HCT116 (cell line): ENCODE measurements around the gene PRRT4. TPM values are rescaled to one million over a fixed set of nuclear protein-coding genes. Genes with fewer than 3 reads are reported as not detected.

Source experiments
- ATAC-seq: fragments of 200-7000 bp; cut with Tn5 transposase; 2 replicates; pipeline ENCODE4 v1.9.1; 2020; ENCODE audit warnings: mild to moderate bottlenecking, moderate library complexity
- Bru-seq: library from RNA; stranded (reverse); fragments of 400-500 nt; gene quantifications from one replicate; lab custom pipeline; 2021; lab: Mats Ljungman, UMichigan
- BruChase-seq, 2 experiments: library from RNA; stranded (reverse); fragments of 400-500 nt; gene quantifications; one replicate each; lab custom pipeline; 2021; lab: Mats Ljungman, UMichigan
- BruUV-seq: library from RNA; stranded (reverse); fragments of 400-500 nt; replicated peaks from 2 replicates; lab custom pipeline; 2021; lab: Mats Ljungman, UMichigan
- CTCF ChIA-PET: fragments of 300-600 bp; sonication (Branson Sonifier 250); formaldehyde crosslinking; loops from one replicate; lab custom pipeline; 2021; ENCODE audit warnings: antibody characterized with exemption; lab: Charles Lee
- POLR2A ChIA-PET: fragments of 300-600, 350-600 bp; sonication (Branson Sonifier 250); formaldehyde crosslinking; loops from one replicate; lab custom pipeline; 2021; ENCODE audit warnings: antibody characterized with exemption; lab: Charles Lee
- RAD21 ChIA-PET, 2 experiments: fragments of 300-600 bp; sonication (Branson Sonifier 250); formaldehyde crosslinking; loops; one replicate each; lab custom pipeline; 2023; ENCODE audit warnings: low total read pairs in 2 of 2; ENCODE audit not compliant: uncharacterized antibody in 2 of 2, unreplicated experiment in 2 of 2, low non-redundant PET in 1 of 2; lab: Charles Lee
- DNase-seq: peaks from one replicate; pipeline ENCODE4 v3.0.0-alpha.2; 2010; ENCODE audit warnings: low read depth, low spot score
- H2AFZ ChIP-seq: fragments of 200-600 bp; shearing (Covaris generic), sonication (generic); 2 replicates; pipeline ENCODE4 v1.6.1; 2017; ENCODE audit warnings: low read depth, mixed run types, mixed read lengths, antibody characterized with exemption, low read length; ENCODE audit not compliant: poor library complexity, severe bottlenecking
- H3K27ac ChIP-seq: 2 replicates; pipeline ENCODE4 v1.5.1; 2012; ENCODE audit warnings: low read depth, low read length
- H3K27me3 ChIP-seq: fragments of 200-600 bp; sonication (generic); 2 replicates; pipeline ENCODE4 v1.6.1; 2016; ENCODE audit warnings: mixed run types, low read length, mixed read lengths; ENCODE audit not compliant: insufficient read depth
- H3K36me3 ChIP-seq, 2 experiments: fragments of 200-500 bp in 1 of 2; fragments of 200-600 bp in 1 of 2; sonication (Bioruptor generic) in 1 of 2; sonication (generic) in 1 of 2; 2 replicates each; pipeline versions ENCODE4 v1.5.1 to v1.6.1; 2014 to 2016; ENCODE audit warnings: low read length in 2 of 2, inconsistent platforms in 1 of 2, mixed read lengths in 1 of 2, mixed run types in 1 of 2; ENCODE audit not compliant: insufficient read depth in 2 of 2, control insufficient read depth in 1 of 2
- H3K4me1 ChIP-seq, 2 experiments: fragments of 200-600 bp in 1 of 2; sonication (generic) in 1 of 2; 2 replicates each; pipeline versions ENCODE4 v1.5.1 to v1.6.1; 2012 to 2017; ENCODE audit warnings: low read length in 2 of 2, inconsistent platforms in 1 of 2, mild to moderate bottlenecking in 1 of 2, mixed read lengths in 1 of 2, mixed run types in 1 of 2, moderate library complexity in 1 of 2; ENCODE audit not compliant: insufficient read depth in 2 of 2, control insufficient read depth in 1 of 2
- H3K4me2 ChIP-seq: fragments of 200-600 bp; sonication (generic); 2 replicates; pipeline ENCODE4 v1.6.1; 2017; ENCODE audit warnings: mixed run types, low read length, mixed read lengths
- H3K4me3 ChIP-seq, 2 experiments: fragments of 200-600 bp in 1 of 2; sonication (generic) in 1 of 2; replicated peaks in 1 of 2; 2 replicates each; pipeline ENCODE4 v1.5.1; 2011 to 2016; ENCODE audit warnings: low read length in 2 of 2, control low read depth in 1 of 2, low read depth in 1 of 2, mild to moderate bottlenecking in 1 of 2, mixed read lengths in 1 of 2, mixed run types in 1 of 2
- H3K79me2 ChIP-seq: fragments of 200-600 bp; sonication (generic); 2 replicates; pipeline ENCODE4 v1.6.1; 2017; ENCODE audit warnings: mild to moderate bottlenecking, mixed run types, low read length, moderate library complexity, mixed read lengths; ENCODE audit not compliant: insufficient read depth
- H3K9ac ChIP-seq: fragments of 200-600 bp; sonication (generic); 2 replicates; pipeline ENCODE4 v1.6.1; 2016; ENCODE audit warnings: low read length, mixed read lengths
- H3K9me2 ChIP-seq: fragments of 200-600 bp; sonication (generic), shearing (Covaris generic); 2 replicates; pipeline ENCODE4 v1.6.1; 2017; ENCODE audit warnings: mixed run types, mild to moderate bottlenecking, moderate library complexity; ENCODE audit not compliant: insufficient read depth
- H3K9me3 ChIP-seq, 2 experiments: fragments of 200-500 bp in 1 of 2; fragments of 200-600 bp in 1 of 2; sonication (Bioruptor generic) in 1 of 2; sonication (generic) in 1 of 2; 2 replicates each; pipeline ENCODE4 v1.6.1; 2014 to 2017; ENCODE audit warnings: low read length in 2 of 2, mixed read lengths in 2 of 2, inconsistent platforms in 1 of 2, low read depth in 1 of 2, mild to moderate bottlenecking in 1 of 2, mixed run types in 1 of 2, moderate library complexity in 1 of 2; ENCODE audit not compliant: control insufficient read depth in 1 of 2, insufficient read depth in 1 of 2
- H4K20me1 ChIP-seq: fragments of 200-600 bp; sonication (generic), shearing (Covaris generic); 2 replicates; pipeline ENCODE4 v1.6.1; 2017; ENCODE audit warnings: mixed run types, mild to moderate bottlenecking, moderate library complexity; ENCODE audit not compliant: insufficient read depth
- POLR2A ChIP-seq: IDR thresholded peaks from 2 replicates; pipeline ENCODE4 v1.7.0; 2011; ENCODE audit warnings: borderline replicate concordance; ENCODE audit not compliant: insufficient read depth, insufficient read length; ENCODE audit errors: extremely low read depth
- ZFX ChIP-seq: fragments of 450-650 bp; IDR thresholded peaks from 2 replicates; pipeline ENCODE4 v1.6.1; 2017
- intact Hi-C: fragments of 100-400 bp; cut with micrococcal nuclease; formaldehyde crosslinking; loops from 2 replicates; pipeline ENCODE4 v1.10.0; 2022
- long read RNA-seq: library from polyadenylated mRNA; unstranded; transcript quantifications from one replicate; pipeline ENCODE4 v2.0.0, GENCODE V29; 2021; ENCODE audit not compliant: unreplicated experiment
- polyA plus RNA-seq: library from polyadenylated mRNA; unstranded; fragments of >200 nt; gene quantifications from 2 replicates; pipeline ENCODE4 v1.2.1, GENCODE V29; 2012; ENCODE audit warnings: missing spikeins
- total RNA-seq: library from RNA; stranded (reverse); gene quantifications from one replicate; pipeline ENCODE4 v1.2.1, GENCODE V29; 2021; ENCODE audit not compliant: unreplicated experiment
- TF ChIP-seq, protein P1 (sequence below), 3 experiments: fragments of 200-600 bp in 1 of 3; sonication (generic) in 1 of 3; IDR thresholded peaks in 2 of 3; conservative IDR thresholded peaks in 1 of 3; 2 replicates each; pipeline ENCODE4 v1.5.1; 2012 to 2017; ENCODE audit warnings: low read depth in 2 of 3, low read length in 2 of 3, antibody characterized with exemption in 1 of 3, borderline replicate concordance in 1 of 3, control low read depth in 1 of 3, mild to moderate bottlenecking in 1 of 3, mixed read lengths in 1 of 3, mixed run types in 1 of 3, moderate library complexity in 1 of 3; ENCODE audit not compliant: insufficient read depth in 1 of 3

PRRT4 gene
- total RNA-seq (4.0 TPM), Bru-seq, nascent RNA (percentile 33 among the genes with signal in this experiment), BruChase-seq, experiment 1, labeled RNA remaining after a 6-hour chase (percentile 37 among the genes with signal in this experiment), BruChase-seq, experiment 2, labeled RNA remaining after a 2-hour chase (percentile 38 among the genes with signal in this experiment)
- 2.5 and 3.4 TPM in 2 replicates for polyA plus RNA-seq
- long read RNA-seq, partial matches to known transcripts, result 4 of 7 reads
- long read RNA-seq, other reads (novel, unspliced or antisense), result 3 of 7 reads

DNA sequence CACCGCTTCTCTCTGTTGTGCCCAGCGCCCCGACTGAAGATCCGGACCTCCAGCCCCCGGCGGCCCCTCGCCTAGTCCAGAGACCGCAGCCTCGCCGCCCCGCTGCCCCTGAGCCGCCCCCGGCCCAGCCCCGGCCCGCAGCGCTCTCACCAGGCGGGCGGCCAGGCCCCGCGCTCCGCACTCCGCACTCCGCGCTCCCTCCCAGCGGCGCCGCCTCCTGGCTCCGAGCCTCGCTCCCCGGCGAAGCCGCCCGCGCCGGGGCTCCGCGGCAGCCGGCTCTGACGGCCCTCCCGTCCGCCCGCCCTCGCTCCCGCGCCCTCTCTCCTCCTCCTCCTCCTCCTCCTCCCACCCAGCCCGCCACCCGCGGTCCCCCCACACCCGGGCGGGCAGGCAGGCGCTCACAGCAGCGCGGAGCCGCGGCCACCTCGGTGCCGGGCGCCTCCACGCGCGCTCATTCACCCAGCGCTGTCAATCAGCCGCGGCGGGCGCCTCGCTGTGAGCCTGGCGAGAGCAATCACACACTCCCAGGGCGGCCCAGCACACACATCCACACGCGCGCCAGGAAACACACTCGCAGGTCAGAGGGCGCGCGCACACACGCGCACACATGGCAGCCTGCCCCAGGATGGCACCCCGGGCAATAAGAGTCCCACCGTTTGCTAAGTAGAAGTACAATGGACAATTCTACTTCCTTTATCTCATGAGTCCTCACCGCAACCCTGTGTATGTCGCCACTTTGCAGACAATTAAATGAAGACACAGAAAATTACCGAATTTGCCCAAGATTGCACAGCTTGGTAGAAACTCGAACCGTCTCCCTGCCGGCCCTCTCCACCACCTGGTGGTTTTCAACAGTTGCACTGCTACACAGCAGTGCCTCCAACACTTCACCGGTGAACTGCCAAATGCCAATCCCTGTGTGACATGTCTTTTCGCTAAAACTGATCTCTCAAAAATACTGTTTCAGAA, at the start of gene PRRT4:
Gene PRRT4 (minus strand): TSS at position 280 of the 969 bp plus-strand sequence.
- BruUV-seq, result no TSS peak
- Histone ChIP-seq H4K20me1 (no peaks in the 10 kb centered on the region), H3K9me2 (no peaks in the 10 kb centered on the region), H2AFZ (peak within 1 kb of the TSS; percentile 90), H3K9me3 (no peaks in the 10 kb centered on the region), H3K79me2 (no peaks in the 10 kb centered on the region), H3K27me3 (peaks cover 11% of the 10 kb centered on the region; the same call in 1 of the 2 replicates)
- DNase-seq (no peak), ATAC-seq (peak; percentile 80)
- POLR2A ChIA-PET, result no interaction called here
- intact Hi-C loops, result no loop called here
- TF ChIP-seq, protein P1, sequence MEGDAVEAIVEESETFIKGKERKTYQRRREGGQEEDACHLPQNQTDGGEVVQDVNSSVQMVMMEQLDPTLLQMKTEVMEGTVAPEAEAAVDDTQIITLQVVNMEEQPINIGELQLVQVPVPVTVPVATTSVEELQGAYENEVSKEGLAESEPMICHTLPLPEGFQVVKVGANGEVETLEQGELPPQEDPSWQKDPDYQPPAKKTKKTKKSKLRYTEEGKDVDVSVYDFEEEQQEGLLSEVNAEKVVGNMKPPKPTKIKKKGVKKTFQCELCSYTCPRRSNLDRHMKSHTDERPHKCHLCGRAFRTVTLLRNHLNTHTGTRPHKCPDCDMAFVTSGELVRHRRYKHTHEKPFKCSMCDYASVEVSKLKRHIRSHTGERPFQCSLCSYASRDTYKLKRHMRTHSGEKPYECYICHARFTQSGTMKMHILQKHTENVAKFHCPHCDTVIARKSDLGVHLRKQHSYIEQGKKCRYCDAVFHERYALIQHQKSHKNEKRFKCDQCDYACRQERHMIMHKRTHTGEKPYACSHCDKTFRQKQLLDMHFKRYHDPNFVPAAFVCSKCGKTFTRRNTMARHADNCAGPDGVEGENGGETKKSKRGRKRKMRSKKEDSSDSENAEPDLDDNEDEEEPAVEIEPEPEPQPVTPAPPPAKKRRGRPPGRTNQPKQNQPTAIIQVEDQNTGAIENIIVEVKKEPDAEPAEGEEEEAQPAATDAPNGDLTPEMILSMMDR (IDR thresholded peaks at IDR 0.05 in 2 of 3, conservative IDR thresholded peaks at IDR 0.05 in 1 of 3; ENCODE audit: borderline replicate concordance in 1 of 3, insufficient read depth in 1 of 3, low read depth in 2 of 3, low read length in 2 of 3), result peak in 2 of 3 experiments; percentile 24 to 28; a peak in 2 of 6 replicates
- TF ChIP-seq ZFX, result peak; percentile 40
- no peak for TF ChIP-seq POLR2A
- TF ChIP-seq, all 23 proteins: peak for 2
- Histone ChIP-seq H3K27ac (no peak within 1 kb of the TSS), H3K4me2 (peak within 1 kb of the TSS; percentile 98), H3K9ac (peak within 1 kb of the TSS; percentile 62), H3K4me3 (peak within 1 kb of the TSS; percentile 45 to 70), H3K36me3 (no peaks in the 10 kb centered on the region), H3K4me1 (peaks cover 6 to 18% of the 10 kb centered on the region in 2 experiments)
- ChIA-PET RAD21 (interaction anchor here in 1 of 2 experiments (1.0 kb wide), 1 partner anchor 26 kb away, joined by 3 read pairs; no protein-coding TSS in a partner anchor), CTCF (interaction anchor here (1.0 kb wide), 1 partner anchor 14 kb away, joined by 3 read pairs; no protein-coding TSS in a partner anchor)
